ENCODE results near the gene COMMD8.
A peak's percentile ranks its signal among the peaks of the same experiment; 100 is the strongest.

Gene COMMD8

DNA sequence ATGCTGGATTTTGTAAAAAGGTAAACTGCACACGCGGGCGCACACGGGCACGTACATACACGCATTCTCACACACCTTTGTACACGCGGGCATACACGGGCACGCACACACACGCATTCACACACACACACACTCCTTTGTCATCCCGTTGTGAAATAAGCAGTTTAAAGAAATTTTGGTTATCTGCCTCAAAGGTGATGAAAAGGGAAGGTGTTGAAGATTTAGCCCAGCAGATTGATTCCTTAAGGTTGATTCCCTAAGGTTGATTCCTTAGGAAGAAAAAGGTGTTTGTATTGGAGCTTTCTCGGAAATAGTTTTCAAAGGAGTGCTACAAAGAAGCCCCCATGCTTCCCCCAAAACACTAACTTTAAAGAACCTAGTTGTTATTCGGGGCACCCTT lies 22.3 kb upstream of the COMMD8 start:
- no peak for DNase-seq (ENCODE audit: low read depth in 2 of 2)
- TF ChIP-seq, protein P1, sequence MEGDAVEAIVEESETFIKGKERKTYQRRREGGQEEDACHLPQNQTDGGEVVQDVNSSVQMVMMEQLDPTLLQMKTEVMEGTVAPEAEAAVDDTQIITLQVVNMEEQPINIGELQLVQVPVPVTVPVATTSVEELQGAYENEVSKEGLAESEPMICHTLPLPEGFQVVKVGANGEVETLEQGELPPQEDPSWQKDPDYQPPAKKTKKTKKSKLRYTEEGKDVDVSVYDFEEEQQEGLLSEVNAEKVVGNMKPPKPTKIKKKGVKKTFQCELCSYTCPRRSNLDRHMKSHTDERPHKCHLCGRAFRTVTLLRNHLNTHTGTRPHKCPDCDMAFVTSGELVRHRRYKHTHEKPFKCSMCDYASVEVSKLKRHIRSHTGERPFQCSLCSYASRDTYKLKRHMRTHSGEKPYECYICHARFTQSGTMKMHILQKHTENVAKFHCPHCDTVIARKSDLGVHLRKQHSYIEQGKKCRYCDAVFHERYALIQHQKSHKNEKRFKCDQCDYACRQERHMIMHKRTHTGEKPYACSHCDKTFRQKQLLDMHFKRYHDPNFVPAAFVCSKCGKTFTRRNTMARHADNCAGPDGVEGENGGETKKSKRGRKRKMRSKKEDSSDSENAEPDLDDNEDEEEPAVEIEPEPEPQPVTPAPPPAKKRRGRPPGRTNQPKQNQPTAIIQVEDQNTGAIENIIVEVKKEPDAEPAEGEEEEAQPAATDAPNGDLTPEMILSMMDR (IDR thresholded peaks at IDR 0.05; ENCODE audit: low read depth, low read length): no peak

GRCh38 chr4:47485047-47485692 lies 21.7 kb upstream of the COMMD8 start, which contains the start of gene ATP10D:
Gene ATP10D, plus strand, starts transcription at chr4:47485275. Its CDS starts 27,266 bp downstream, at chr4:47512541.
- peak within 1 kb of the TSS; percentile 63 to 67 for H3K4me3 ChIP-seq (replicated peaks in 1 of 2; ENCODE audit: low read depth in 2 of 2, low read length in 2 of 2)

More for the DNA sequence above, 22.3 kb upstream of the COMMD8 start:
- peak overlapping the region; percentile 63 to 67 for H3K4me3 ChIP-seq (replicated peaks in 1 of 2; ENCODE audit: low read depth in 2 of 2, low read length in 2 of 2)

DNA sequence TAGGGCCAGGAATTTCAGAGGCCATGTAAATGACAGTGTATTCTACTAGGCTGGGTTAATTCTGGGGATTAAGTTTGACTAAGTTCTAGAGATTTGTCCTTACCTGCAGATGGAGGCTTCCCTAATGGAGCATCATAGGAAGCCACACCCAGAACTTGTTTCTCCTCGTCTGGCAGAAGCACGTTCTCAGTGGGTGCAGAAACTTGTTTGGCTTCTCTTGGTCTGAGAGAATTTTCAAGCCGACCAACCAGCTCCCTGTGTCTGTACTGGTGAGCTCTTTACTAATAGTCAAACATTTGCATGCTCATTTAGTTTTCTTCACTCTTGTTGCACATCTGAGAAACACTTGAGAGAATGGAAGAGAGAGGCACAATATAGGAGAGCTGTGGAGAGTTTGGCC lies 20.7 kb upstream of the COMMD8 start:
- TF ChIP-seq, protein P1 (IDR thresholded peaks at IDR 0.05; ENCODE audit: low read depth, low read length): no peak
- H3K4me3 ChIP-seq (replicated peaks in 1 of 2; ENCODE audit: low read depth in 2 of 2, low read length in 2 of 2): no peak overlapping the region
- DNase-seq (ENCODE audit: low read depth in 2 of 2): no peak

More at GRCh38 chr4:47485047-47485692, 21.7 kb upstream of the COMMD8 start, which contains the start of gene ATP10D:
- DNase-seq (ENCODE audit: low read depth in 2 of 2): peak; percentile 94 to 95
- TF ChIP-seq, protein P1 (IDR thresholded peaks at IDR 0.05; ENCODE audit: low read depth, low read length): peak; percentile 16

DNA sequence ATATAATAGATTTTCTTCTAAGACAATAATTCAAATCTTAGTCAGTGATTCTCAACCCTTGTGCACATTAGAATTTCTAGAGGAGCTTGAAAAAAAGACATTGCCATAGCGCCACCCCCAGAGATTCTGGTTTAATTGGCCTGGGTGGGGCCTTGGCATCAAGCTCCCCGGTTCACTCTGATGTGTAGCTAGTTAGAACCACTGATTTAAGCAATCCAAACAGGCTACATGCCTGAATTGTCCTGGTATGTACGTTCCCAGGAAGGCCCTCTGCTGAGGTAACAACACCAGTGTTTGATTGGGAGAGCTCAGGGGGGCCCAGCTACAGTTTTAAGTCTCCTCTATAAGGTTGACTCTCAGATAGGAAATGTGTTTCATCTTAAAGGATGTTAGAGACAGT lies 20.2 kb upstream of the COMMD8 start:
- TF ChIP-seq, protein P1 (IDR thresholded peaks at IDR 0.05; ENCODE audit: low read depth, low read length): no peak
- DNase-seq (ENCODE audit: low read depth in 2 of 2): no peak
- H3K4me3 ChIP-seq (replicated peaks in 1 of 2; ENCODE audit: low read depth in 2 of 2, low read length in 2 of 2): no peak overlapping the region

DNA sequence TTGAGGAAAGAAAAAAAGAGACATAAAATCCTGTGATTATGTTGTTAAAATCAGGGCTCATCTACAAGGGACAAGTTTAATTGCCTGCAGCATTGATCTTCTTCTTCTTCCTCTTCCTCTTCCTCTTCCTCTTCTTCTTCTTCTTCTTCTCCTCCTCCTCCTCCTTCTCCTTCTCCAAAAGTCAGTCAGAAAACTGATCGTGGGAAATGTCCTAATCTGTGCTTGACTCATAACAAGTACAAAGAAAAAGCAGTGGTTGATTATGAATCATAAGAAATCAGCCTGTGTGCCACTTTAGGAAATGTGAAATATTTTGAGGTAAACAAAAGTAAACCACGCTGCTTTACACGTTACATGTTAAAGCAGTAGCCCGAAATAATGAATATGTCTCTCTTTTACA lies 18.8 kb upstream of the COMMD8 start:
- H3K4me3 ChIP-seq (replicated peaks in 1 of 2; ENCODE audit: low read depth in 2 of 2, low read length in 2 of 2): no peak overlapping the region
- DNase-seq (ENCODE audit: low read depth in 2 of 2): peak; percentile 52 to 87
- TF ChIP-seq, protein P1 (IDR thresholded peaks at IDR 0.05; ENCODE audit: low read depth, low read length): no peak

GRCh38 chr4:47478804-47479203 lies 15.3 kb upstream of the COMMD8 start:
- no peak overlapping the region for H3K4me3 ChIP-seq (replicated peaks in 1 of 2; ENCODE audit: low read depth in 2 of 2, low read length in 2 of 2)
- DNase-seq (ENCODE audit: low read depth in 2 of 2): no peak

More at GRCh38 chr4:47478804-47479203, 15.3 kb upstream of the COMMD8 start:
- TF ChIP-seq, protein P1 (IDR thresholded peaks at IDR 0.05; ENCODE audit: low read depth, low read length): no peak
